ENCODE data around the gene ITGA5.

GRCh38 chr12:54372113-54372806 lies 46.8 kb downstream of the ITGA5 start:
- TF ChIP-seq CTCF (IDR thresholded peaks at IDR 0.05; ENCODE audit: borderline replicate concordance, extremely low read depth, low read length, poor library complexity, severe bottlenecking) = no peak
- TF ChIP-seq EZH2 (IDR thresholded peaks at IDR 0.05; ENCODE audit: borderline replicate concordance, low read depth, low read length, severe bottlenecking) = no peak
